GM23248 (cell line): ENCODE data around the gene OPHN1. TPM values are rescaled to one million over a fixed set of nuclear protein-coding genes. Genes with fewer than 3 reads are reported as not detected.

Source experiments
- DNase-seq: peaks from one replicate; pipeline ENCODE4 v3.0.0-alpha.2; 2015
- H2AFZ ChIP-seq: fragments of 200-600 bp; sonication (generic); 2 replicates; pipeline ENCODE4 v1.6.1; 2016; ENCODE audit warnings: antibody characterized with exemption
- H3F3A ChIP-seq: fragments of 200-600 bp; sonication (generic); 2 replicates; pipeline ENCODE4 v1.6.1; 2016; ENCODE audit warnings: mild to moderate bottlenecking, antibody characterized with exemption, mixed run types; ENCODE audit not compliant: insufficient read depth
- H3K27ac ChIP-seq: fragments of 200-600 bp; sonication (generic); 2 replicates; pipeline ENCODE4 v1.5.1; 2016; ENCODE audit warnings: mild to moderate bottlenecking
- H3K27me3 ChIP-seq: fragments of 200-600 bp; sonication (generic); replicated peaks from 2 replicates; pipeline ENCODE4 v1.6.1; 2016; ENCODE audit warnings: mild to moderate bottlenecking; ENCODE audit not compliant: insufficient read depth
- H3K36me3 ChIP-seq: fragments of 200-600 bp; sonication (generic); 2 replicates; pipeline ENCODE4 v1.6.1; 2016; ENCODE audit warnings: low read depth, mild to moderate bottlenecking
- H3K4me1 ChIP-seq: fragments of 200-600 bp; sonication (generic); 2 replicates; pipeline ENCODE4 v1.6.1; 2016; ENCODE audit warnings: mild to moderate bottlenecking; ENCODE audit not compliant: insufficient read depth
- H3K4me2 ChIP-seq: fragments of 200-600 bp; sonication (generic); one replicate; pipeline ENCODE4 v1.6.1; 2016; ENCODE audit warnings: mild to moderate bottlenecking; ENCODE audit not compliant: unreplicated experiment
- H3K4me3 ChIP-seq: fragments of 200-600 bp; sonication (generic); 2 replicates; pipeline ENCODE4 v1.5.1; 2016; ENCODE audit warnings: mild to moderate bottlenecking
- H3K79me2 ChIP-seq: fragments of 200-600 bp; sonication (generic); 2 replicates; pipeline ENCODE4 v1.6.1; 2016; ENCODE audit warnings: mild to moderate bottlenecking; ENCODE audit not compliant: insufficient read depth
- H3K9ac ChIP-seq: fragments of 200-600 bp; sonication (generic); 2 replicates; pipeline ENCODE4 v1.6.1; 2016; ENCODE audit warnings: mild to moderate bottlenecking
- H3K9me2 ChIP-seq: fragments of 200-600 bp; sonication (generic); 2 replicates; pipeline ENCODE4 v1.6.1; 2016; ENCODE audit warnings: mixed run types, mild to moderate bottlenecking, moderate library complexity; ENCODE audit not compliant: insufficient read depth
- H3K9me3 ChIP-seq: fragments of 200-600 bp; sonication (generic); one replicate; pipeline ENCODE4 v1.6.1; 2017; ENCODE audit warnings: low read depth
- H4K20me1 ChIP-seq: fragments of 200-600 bp; sonication (generic); 2 replicates; pipeline ENCODE4 v1.6.0; 2016; ENCODE audit not compliant: insufficient read depth
- EZH2 ChIP-seq: fragments of 200-600 bp; sonication (generic); IDR thresholded peaks from 2 replicates; pipeline ENCODE4 v1.6.1; 2018; ENCODE audit warnings: antibody characterized with exemption, mild to moderate bottlenecking; ENCODE audit not compliant: insufficient read depth, poor library complexity, severe bottlenecking
- EZH2phosphoT487 ChIP-seq: fragments of 200-600 bp; sonication (generic); IDR thresholded peaks from 2 replicates; pipeline ENCODE4 v1.6.1; 2018; ENCODE audit warnings: antibody characterized with exemption, moderate library complexity, mild to moderate bottlenecking, low read depth; ENCODE audit not compliant: insufficient read depth
- WGBS, 2 experiments: methylation state at CpG; one replicate each; pipeline ENCODE4 v1.1.6; 2015 to 2017; ENCODE audit warnings: low lambda C conversion rate in 2 of 2, low coverage in 1 of 2; ENCODE audit errors: missing lambda C conversion rate in 2 of 2; 5-methylcytosine and 5-hydroxymethylcytosine counted together
- in situ Hi-C: fragments of 300-500 bp; cut with MboI; formaldehyde crosslinking; loops from 2 replicates; pipeline ENCODE4 v1.15.0; 2020
- polyA plus RNA-seq: library from polyadenylated mRNA; unstranded; fragments of >200 nt; fragmentation: Nextera tagmentation; extraction: Ambion mirVana; gene quantifications from 2 replicates; pipeline ENCODE4 v1.2.1, GENCODE V29; 2016
- total RNA-seq: library from RNA; depleted of rRNA; stranded (reverse); fragments of >200 nt; shearing (Covaris generic); gene quantifications from 2 replicates; pipeline ENCODE4 v1.2.3, GENCODE V29; 2014

Gene OPHN1
- total and polyA plus RNA-seq, 2 experiments from 2014 or later, result 4.3 to 4.5 TPM

DNA sequence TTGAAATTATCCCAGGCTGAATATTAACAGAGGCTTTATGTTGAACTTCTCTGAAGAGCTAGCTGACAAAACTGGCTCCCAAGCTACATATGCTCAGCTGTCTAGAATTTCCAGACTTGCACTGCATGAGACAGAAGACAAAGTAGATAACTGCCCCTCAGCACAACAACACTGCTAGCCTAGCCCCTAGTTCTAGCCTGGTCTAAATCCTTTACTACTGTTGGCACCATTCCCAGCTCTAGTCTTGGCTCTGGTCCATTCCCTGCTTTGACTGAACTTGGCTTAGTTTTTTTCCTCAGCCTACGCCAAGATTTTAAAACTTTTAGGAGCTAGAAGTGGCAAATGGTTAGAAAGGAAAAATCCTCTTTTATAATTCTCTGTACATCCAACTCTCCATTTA lies 7.6 kb upstream of the OPHN1 start:
- Histone ChIP-seq H3K4me1 (peaks cover 9% of the 10 kb centered on the region; the same call in 1 of the 2 replicates), H3K27ac (no peak overlapping the region), H3K36me3 (no peaks in the 10 kb centered on the region), H2AFZ (no peak overlapping the region), H3K4me2 (no peak overlapping the region), H3K79me2 (no peaks in the 10 kb centered on the region), H3K9ac (no peak overlapping the region), H3F3A (no peaks in the 10 kb centered on the region), H3K9me2 (no peaks in the 10 kb centered on the region), H3K4me3 (no peak overlapping the region), H3K9me3 (no peaks in the 10 kb centered on the region), H3K27me3 (no peaks in the 10 kb centered on the region), H4K20me1 (no peaks in the 10 kb centered on the region)
- 0 to 8% methylated on average over 1 of the region's 1 CpG for WGBS, 2 experiments
- TF ChIP-seq EZH2phosphoT487, result no peak
- TF ChIP-seq EZH2, result no peak
- in situ Hi-C loops, result no loop called here
- DNase-seq, result peak; percentile 42

DNA sequence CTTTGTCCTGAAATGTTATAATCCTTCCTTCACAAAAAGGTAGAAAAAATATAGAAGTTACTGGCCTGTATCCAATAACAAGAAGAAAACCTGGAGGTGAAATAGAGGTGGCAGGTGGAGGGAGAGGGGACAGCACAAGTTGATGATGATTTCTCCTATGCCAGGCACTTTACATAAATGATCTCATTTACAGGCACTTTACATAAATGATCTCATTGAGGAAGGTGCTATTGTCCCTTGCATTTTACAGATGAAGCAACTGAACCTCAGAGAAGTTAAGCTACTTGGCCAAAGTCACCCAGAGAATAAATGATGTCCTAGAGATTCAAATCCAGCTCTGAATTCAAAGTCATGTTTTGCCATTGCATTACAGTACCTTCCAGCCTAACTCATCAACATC lies 7.1 kb upstream of the OPHN1 start:
- in situ Hi-C loops, result no loop called here
- H3K9me3 ChIP-seq, result no peaks in the 10 kb centered on the region

DNA sequence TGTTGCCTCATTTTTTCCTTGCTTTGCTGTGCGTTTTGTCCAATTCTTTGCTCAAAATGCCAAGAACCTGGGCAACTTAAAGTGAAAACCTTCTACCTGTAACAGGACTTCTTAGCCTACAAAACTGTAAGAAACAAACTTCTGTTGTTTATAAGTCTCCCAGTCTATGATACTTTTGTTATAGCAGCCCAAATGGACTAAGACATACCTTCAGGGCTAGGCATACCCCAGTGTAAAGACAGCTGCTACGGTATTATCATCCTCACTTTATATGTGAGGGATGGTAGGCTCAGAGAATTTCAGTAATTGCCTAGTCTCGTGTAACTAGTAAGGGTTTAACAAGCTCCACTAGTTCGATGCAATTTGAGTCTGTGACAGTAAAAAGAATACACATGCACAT lies 6.0 kb upstream of the OPHN1 start:
- no peak for DNase-seq
- Histone ChIP-seq H3K9me3 (no peaks in the 10 kb centered on the region), H3K9ac (no peak overlapping the region), H3K79me2 (no peaks in the 10 kb centered on the region), H2AFZ (no peak overlapping the region), H3K4me1 (peaks cover 9% of the 10 kb centered on the region; the same call in 1 of the 2 replicates), H3K9me2 (no peaks in the 10 kb centered on the region), H3K27me3 (no peaks in the 10 kb centered on the region), H4K20me1 (no peaks in the 10 kb centered on the region), H3K36me3 (no peaks in the 10 kb centered on the region), H3K4me2 (no peak overlapping the region), H3K27ac (no peak overlapping the region), H3K4me3 (no peak overlapping the region), H3F3A (no peaks in the 10 kb centered on the region)
- TF ChIP-seq EZH2phosphoT487 (no peak), EZH2 (no peak)
- in situ Hi-C loops, result no loop called here
- 71 to 74% methylated on average over 4 of the region's 4 CpGs for WGBS, 2 experiments

More for the DNA sequence above, 7.1 kb upstream of the OPHN1 start:
- DNase-seq, result no peak
- H3K4me2 ChIP-seq, result no peak overlapping the region
- H3K4me3 ChIP-seq, result no peak overlapping the region
- no peak overlapping the region for H3K27ac ChIP-seq
- H3K4me1 ChIP-seq, result peaks cover 9% of the 10 kb centered on the region; the same call in 1 of the 2 replicates
- no peaks in the 10 kb centered on the region for H3K79me2 ChIP-seq
- no peaks in the 10 kb centered on the region for H3F3A ChIP-seq
- no peak overlapping the region for H3K9ac ChIP-seq
- TF ChIP-seq EZH2phosphoT487 (no peak), EZH2 (no peak)
- no peaks in the 10 kb centered on the region for H4K20me1 ChIP-seq
- no peaks in the 10 kb centered on the region for H3K36me3 ChIP-seq
- no peaks in the 10 kb centered on the region for H3K27me3 ChIP-seq
- no peak overlapping the region for H2AFZ ChIP-seq
- no peaks in the 10 kb centered on the region for H3K9me2 ChIP-seq

DNA sequence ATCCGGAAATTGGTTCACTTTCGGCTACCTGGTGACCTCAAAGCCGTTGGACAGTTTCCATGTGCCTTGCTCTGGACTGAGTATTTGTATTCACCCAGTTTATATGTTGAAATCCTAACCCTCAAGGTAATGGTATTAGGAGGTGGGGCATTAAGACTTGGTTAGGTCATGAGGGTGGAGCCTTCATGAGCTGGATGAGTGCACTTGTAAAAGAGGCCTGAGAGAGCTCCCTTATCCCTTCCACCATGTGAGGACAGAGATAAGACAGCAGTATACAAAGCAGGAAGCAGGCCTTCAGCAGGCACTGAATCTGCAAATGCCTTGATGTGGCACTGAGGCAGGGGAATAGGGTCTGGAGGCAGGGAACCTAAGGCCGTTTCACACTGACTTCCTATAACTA lies 5.3 kb upstream of the OPHN1 start:
- TF ChIP-seq EZH2 (no peak), EZH2phosphoT487 (no peak)
- H4K20me1 ChIP-seq, result no peaks in the 10 kb centered on the region
- in situ Hi-C loops, result no loop called here
- H3K4me3 ChIP-seq, result no peak overlapping the region
- no peak overlapping the region for H3K27ac ChIP-seq
- no peaks in the 10 kb centered on the region for H3K27me3 ChIP-seq
- WGBS, 2 experiments, result 98 to 100% methylated on average over 3 to 4 of the region's 4 CpGs
- no peaks in the 10 kb centered on the region for H3K9me3 ChIP-seq
- peaks cover 12% of the 10 kb centered on the region; the same call in 1 of the 2 replicates for H3K4me1 ChIP-seq
- no peaks in the 10 kb centered on the region for H3K79me2 ChIP-seq
- H3K9ac ChIP-seq, result no peak overlapping the region
- no peak overlapping the region for H3K4me2 ChIP-seq
- no peak for DNase-seq
- H3K9me2 ChIP-seq, result no peaks in the 10 kb centered on the region
- H2AFZ ChIP-seq, result no peak overlapping the region
- no peaks in the 10 kb centered on the region for H3F3A ChIP-seq
- no peaks in the 10 kb centered on the region for H3K36me3 ChIP-seq

DNA sequence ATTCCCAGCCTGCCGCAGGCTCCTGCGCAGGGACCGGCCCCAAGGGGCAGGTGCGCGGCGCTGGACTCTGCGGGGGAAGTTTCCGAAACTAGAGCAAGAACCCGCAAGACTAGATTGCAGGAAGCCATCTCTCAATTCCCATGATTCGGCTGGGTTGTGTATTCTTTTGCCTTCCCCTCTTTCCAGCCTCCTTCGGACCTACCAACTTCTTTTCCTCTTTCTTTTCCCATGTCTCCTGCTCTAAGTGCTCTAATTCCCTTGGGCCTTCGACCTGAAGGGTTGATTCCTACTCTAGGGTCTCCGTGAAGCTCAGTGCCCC lies 645 bp upstream of the OPHN1 start:
- Histone ChIP-seq H3K9me2 (no peaks in the 10 kb centered on the region), H3K27me3 (no peaks in the 10 kb centered on the region), H3K4me3 (peak overlapping the region; percentile 97), H4K20me1 (no peaks in the 10 kb centered on the region), H3K9ac (peak overlapping the region; percentile 93), H2AFZ (peak overlapping the region; percentile 93), H3K27ac (peak overlapping the region; percentile 94), H3K4me1 (peaks cover 17% of the 10 kb centered on the region), H3K4me2 (peak overlapping the region; percentile 92), H3K36me3 (no peaks in the 10 kb centered on the region), H3K79me2 (peaks cover 15% of the 10 kb centered on the region; the same call in 1 of the 2 replicates), H3F3A (peaks cover 5% of the 10 kb centered on the region), H3K9me3 (no peaks in the 10 kb centered on the region)
- in situ Hi-C loops, result no loop called here
- WGBS, 2 experiments, result 0 to 1% methylated on average over 12 to 13 of the region's 13 CpGs
- TF ChIP-seq EZH2 (no peak), EZH2phosphoT487 (no peak)
- no peak for DNase-seq
